A172 (cell line): ENCODE results near the gene ZNF341. TPM values are rescaled to one million over a fixed set of nuclear protein-coding genes. Genes with fewer than 3 reads are reported as not detected.

Experiments used
- DNase-seq: peaks from one replicate; pipeline ENCODE4 v3.0.0-alpha.2; 2015; ENCODE audit warnings: low spot score
- total RNA-seq: library from RNA; depleted of rRNA; stranded (reverse); fragments of >200 nt; shearing (Covaris generic); gene quantifications from 2 replicates; pipeline ENCODE4 v1.2.3, GENCODE V29; 2014

ZNF341 gene
- total RNA-seq, 1 experiment from 2014 or later: 0.81 TPM

DNA sequence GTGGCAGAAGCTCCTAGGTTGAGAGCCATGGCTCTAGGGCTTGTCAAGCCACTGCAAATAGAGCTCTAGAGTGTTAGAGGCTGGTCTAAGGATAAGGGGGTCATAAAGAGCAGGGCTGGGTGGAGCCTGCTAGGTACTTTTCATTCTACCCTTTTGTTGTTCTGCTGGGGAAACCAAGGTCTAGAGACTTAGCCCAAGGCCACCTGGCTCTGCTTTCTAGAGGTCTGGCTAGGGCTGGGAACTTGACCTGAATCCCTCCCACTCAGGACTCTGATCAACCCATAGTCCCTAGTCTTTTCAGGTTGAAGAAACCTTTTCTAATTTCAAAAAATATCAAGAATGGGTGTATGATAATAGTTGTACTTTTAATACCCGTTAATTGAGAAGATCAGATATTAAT is 93.1 kb downstream of the ZNF341 start:
- DNase-seq: no peak

DNA sequence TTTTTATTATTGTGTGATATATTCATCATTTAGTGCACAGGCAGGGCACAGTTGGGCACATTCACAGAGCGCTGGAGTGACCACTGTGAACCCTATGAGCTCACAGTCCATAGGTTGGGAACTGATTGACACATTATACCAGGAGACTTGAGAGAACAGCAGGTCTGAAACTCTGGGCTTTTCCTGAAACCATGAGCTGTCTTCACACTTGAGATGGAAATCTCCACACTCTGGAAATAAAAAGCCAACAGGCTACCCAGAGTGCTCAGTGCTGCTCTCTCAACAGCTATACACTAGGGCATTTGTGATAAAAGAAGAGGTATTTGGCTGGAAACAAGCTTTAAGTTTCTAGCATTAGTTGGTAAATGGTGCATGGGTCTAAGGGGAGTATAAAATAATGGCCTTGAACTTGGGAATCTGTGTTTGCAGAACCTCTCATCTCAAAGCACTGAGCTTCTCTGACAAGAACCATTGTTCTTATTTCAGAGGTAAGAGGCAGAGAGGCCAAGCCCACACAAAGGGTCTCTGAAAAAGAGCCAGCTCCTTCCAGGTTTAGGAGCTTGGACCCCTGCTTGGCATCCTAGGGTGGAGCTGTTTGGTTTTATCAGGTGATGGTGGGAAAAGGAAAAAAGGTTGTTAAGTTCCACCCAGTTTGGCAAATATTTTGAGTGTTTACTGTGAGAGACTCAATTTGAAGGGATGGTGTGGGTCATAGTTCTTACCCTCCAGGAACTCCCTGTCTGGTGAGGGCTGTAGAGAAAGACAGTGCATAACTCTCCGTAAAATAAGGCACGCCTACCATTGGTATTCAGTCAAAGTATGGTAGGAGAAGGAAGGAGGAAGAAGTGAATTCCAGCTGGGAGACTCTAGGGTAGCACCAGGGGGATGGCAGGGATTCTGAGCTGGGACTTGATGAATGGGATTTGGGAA is 93.8 kb downstream of the ZNF341 start:
- no peak for DNase-seq

DNA sequence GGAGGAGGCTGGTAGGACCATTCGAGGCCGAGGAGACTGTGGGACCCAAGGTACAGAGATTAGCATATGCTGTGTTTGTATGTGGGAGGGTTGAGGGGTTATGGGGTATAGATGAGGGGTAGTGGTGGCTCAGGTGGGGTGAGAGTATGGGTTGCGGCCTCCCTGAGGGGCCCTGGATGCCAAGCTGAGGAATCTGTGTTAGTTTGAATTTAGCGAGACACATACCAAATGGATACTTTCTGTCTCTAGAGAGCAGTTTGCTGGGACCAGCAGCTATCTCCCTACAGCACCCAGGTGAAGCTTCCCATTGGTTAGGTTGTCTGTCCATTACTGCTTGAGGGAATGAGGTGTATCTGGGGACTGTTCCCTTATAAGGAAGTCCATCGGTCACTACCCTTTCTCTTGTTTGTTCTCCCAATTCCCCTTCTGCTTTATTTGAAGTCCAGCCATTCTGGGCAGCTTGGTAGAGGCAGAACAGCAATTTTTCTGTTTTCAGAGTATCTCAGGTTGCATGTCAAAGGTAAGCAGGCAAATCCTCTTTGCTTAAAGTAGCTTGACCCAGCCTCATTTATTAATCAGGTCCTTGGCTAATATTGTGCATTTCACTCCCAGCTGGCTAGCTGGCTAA is 94.6 kb downstream of the ZNF341 start:
- peak; percentile 25 for DNase-seq

DNA sequence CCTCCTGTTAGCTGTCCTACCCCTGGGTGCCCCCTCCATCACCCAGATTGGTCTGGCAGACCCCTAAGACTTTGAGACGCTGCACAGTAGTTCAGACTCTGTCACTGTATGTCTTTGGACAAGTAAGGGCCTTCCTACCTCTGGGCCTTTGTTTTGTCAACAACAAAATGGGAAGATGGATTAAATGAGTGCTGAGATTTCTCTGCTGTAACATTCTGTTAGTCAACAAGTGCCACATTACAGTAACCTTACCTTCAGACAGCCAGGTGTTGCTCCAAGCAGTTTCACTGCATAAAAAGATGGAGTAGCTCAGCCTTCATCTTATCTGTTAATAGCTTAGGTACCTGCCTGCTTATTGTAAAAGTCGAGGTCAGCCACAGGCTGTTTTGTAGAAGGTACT is 95.3 kb downstream of the ZNF341 start:
- no peak for DNase-seq

DNA sequence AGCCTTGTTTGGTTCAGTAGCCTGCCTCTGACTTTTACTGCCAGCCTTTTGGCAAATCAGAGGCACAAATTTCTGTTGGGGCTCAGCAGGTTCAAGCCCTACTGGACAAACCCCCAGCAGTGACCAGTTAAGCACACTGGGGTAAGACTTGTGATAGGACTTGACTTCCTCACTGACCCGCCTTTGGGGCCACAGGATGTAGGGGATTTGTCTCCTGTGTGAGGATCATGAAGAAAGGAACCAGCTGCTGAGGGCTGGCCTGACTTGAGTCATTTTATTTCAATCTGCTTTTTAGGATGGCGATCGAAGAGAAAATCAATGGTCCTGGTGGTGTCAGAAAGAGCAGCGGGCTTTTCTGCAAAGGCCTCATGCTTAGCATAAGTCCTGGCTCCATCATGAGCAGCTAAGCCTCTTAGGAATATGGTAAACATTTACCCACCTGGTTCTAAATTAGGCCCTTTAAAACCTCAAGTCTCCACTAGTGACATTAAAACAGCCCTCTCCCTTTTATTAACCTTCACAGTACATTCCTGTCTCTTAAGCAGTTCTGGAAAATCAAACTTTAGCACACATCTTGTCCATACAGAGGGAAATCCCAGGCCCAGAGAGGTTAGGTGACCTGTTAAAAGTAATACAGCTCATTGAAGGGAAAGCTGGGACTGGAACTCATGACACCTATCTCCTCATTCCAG is 96.0 kb downstream of the ZNF341 start:
- DNase-seq: no peak

- no peak for DNase-seq
Measured at GRCh38 chr20:33828326-33828844, 96.6 kb downstream of the ZNF341 start.

DNA sequence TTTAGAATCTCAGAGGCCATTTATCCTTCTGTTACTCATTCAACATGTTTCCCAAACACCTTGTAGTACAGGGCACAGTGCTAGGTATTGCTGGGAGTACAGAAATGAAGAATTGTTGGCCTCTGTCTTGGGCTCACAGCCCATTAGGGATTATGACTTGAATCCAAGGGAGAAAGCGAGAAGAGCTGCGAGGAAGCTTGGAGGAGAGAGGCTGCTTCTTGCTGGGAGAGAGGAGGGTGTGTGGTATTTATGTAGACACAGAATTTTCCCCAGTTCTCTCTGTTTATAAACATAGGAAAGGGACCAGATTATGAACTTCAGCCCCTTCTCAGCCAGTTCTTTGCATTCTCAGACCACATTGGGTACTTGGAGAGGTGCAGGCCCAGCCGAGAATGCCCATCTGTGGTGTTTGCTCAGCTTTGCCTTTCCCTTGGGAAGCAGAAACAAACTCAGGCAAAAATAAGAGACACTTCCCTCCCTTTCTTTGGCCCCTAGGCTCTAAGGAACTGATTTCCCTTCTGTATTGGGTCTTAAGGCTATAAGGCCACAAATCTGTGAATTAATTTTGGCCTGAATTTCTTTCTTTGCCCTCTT is 97.3 kb downstream of the ZNF341 start:
- no peak for DNase-seq

GRCh38 chr20:33829636-33830035 is 97.8 kb downstream of the ZNF341 start:
- no peak for DNase-seq

DNA sequence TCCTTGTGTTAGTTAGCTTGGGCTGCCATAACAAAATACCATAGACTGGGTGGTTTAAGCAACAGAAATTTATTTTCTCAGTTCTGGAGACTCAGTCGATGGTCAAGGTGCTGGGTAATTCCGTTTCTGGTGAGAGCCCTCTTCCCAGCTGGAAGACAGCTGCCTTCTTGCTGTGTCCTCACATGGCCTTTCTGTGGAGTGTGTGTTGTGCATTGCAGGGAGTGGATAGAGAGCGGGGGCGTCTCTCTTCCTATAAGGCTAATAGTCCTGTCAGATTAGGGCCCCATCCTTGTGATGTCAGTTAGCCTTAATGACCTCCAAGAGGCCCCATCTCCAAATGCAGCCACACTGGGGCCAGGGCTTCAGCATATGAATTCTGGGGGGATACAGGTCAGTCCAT is 98.6 kb downstream of the ZNF341 start:
- DNase-seq: no peak

GRCh38 chr20:33832103-33832804 is 100.5 kb downstream of the ZNF341 start:
- no peak for DNase-seq

GRCh38 chr20:33833333-33833732 is 101.5 kb downstream of the ZNF341 start:
- no peak for DNase-seq

DNA sequence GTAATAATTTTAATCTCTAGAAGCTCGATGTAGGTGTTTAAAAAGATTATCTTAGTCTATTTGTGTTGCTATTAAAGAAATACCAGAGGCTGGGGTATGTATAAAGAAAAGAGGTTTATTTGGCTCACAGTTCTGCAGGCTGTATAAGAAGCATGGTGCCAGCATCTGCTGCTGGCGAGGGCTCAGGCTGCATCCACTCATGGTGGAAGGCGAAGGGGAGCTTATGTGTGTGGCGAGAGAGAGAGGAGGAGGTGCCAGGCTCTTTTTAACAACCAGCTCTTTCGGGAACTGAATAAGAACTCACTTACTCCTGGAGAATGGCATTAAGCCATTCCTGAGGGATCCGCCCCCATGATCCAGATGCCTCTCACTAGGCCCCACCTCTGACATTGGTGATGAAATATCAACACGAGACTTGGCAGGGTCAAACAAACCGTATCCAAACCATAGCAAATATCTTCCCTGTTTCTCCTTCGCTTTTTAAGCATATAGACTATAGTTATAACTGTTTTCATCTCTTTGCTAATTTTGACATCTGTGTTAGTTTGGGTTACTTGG is 103.9 kb downstream of the ZNF341 start:
- no peak for DNase-seq

GRCh38 chr20:33836277-33836676 is 104.5 kb downstream of the ZNF341 start:
- no peak for DNase-seq

DNA sequence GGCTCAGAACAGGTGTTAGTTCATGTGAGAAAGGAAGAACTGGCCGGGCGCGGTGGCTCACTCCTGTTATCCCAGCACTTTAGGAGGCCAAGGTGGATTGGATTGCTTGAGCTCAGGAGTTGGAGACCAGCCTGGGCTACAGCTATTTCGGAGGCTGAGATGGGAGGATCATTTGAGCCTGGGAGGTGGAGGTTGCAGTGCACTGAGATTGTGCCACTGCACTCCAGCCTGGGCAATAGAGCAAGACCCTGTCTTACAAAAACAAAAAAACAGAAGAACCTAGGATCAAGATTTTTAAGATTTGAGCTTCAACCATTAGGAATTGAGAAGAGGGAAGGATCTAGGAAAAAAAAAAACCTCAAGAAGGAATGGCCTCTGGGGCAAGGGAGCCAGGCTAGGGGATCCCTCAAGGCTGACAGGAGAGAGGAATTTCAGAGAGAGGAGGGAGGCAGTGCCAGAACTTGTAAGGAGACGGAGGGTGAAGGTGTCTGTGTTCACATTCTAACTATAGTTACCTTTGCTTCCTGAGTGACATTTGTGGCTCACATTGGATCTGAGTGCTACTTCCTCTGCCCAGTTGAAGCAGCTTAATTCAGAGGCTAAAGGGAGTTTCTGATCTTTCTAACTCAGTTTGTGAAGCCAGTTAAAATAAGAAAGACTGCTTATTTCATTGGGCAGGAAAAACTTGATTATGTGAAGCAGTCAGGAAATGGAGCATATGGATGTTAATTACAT is 105.5 kb downstream of the ZNF341 start:
- DNase-seq: no peak

DNA sequence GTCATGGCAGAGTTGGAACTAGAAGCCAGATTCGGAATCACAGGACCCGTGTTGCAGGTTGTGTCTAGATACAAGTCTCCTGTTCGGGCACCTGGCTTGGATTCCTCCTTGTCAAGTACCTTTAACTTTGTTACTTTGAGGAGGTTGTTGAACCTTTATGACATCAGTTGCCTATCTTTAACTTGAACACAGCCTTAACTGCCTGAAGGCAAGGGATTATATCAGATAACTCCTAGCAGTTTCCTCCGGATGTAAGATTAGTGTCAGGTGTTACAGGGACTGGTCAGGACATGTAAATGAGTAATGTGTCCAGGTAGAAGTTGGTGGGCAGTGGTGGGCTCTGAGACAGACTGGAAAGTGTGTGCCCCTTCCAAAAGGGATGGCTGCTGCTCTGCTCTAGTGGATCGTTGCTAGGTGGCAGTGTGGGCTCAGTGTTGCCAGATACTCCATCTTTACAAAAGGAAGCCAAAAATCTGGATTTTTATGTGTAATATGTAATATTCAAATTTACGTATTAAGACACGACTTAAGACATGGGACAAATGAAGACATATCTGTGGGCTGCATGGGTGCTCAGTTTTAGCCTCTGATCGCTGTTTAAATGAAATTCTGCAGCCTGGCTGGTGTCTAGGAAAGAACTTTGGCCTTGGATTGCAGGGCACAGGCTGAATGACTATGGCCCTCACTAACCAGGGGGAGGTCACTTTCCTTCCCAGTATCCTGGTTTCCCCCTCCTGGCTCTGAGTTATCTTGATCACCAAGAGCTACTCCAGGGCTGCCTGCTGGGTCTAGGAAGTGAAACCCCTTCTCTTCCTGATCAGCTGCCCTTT is 106.5 kb downstream of the ZNF341 start:
- DNase-seq: no peak

DNA sequence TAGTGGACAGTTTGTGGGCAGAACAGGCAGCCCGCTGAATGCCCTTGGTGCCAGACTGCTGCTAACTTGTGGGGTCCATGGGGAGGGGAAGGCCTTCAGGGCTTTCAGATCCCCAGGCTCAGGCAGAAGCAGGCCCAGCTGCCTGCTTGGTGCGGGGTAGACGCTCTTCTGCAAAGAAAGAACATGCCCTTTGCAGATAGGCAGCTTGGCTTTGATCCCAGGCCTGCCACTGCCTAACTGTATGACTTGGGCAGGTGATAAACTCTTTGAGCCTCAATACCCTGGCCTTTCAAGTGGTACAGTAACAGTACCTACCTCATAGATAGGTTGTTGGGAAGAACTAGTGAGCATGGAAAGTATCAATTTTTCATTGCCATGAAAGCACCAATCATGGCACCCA is 107.8 kb downstream of the ZNF341 start:
- no peak for DNase-seq

DNA sequence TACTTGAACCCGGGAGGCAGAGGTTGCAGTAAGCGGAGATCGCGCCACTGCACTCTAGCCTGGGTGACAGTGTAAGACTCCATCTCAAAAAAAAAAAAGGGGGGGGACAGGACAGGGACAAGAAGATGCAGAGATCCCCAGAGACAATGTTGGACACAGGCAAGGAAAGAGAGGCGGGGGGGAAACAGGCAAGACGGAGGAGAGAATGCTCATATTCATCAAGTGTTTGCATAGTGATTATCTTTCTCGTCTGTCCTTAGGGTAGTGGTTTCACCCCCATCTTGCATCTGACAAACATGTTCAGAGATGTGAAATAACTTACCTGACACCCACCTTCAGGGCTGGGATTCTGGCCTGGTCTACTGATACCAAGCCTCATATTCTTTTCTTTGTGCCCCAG is 108.4 kb downstream of the ZNF341 start:
- DNase-seq: no peak

GRCh38 chr20:33840759-33841435 is 109.1 kb downstream of the ZNF341 start:
- no peak for DNase-seq

- no peak for DNase-seq
Measured at GRCh38 chr20:33841436-33841799, 109.6 kb downstream of the ZNF341 start.
